HG02610 (cell line): ENCODE measurements around the gene TBC1D22A.

ENCODE experiments used
- ATAC-seq: cut with Tn5 transposase; IDR thresholded peaks from one replicate; pipeline ENCODE4 v1.9.1; 2021; ENCODE audit warnings: mild to moderate bottlenecking, moderate library complexity; ENCODE audit not compliant: unreplicated experiment

Gene TBC1D22A

DNA sequence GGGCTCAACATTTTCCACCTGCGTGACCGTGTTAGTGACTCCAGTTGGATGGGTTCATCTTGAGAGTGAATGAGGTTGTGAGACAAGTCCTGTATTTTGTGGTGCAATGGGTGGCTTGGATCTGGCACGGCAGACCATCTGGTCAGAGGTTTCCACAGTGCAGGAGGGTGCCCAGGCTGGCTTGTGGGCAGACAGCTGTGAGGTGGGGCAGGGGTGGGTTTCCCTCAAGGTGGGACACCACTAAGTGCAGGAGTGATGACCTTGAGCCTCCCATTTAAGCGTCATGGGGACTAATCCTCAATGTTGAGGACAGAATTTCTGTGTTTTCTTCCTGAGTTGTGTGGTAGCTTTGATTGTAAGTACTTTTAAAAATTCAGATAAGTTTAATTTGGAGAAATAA, 220.6 kb downstream of the TBC1D22A start:
- no peak for ATAC-seq

DNA sequence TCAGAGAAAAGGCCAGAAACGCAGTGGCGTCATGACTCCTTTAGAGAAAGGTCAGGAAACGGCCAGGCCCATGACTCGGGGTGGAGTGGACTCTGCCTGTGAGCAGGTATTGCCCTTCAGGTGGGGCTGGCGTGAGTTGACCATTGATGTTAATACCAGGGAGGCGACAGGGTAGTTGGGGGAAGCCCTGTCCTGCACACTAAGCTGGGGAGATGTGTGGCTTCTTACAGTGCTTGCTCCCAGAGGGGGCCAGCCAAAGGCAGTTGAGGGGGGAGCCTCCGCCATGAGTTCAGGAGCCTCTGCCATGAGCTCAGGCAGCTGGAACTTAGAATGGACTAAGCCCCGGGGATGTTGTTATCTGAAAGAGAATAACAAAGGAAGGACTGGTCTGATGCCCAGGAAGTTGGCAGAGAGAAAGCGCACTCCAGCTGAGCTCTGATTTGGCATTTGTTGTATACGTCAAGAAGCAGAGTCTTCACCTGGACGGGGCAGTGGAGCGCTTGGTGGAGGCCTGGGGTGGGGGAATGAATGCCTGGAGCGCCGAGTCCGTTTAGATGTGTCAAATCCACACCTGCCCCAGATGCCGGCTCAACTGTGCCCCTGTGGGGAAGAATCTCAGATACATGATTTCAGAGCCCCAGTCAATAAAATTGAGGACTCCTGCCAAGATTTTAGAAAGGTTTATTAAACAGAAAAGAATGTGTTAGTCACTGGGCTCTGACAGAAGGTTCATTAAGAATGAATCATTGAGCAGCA, 222.5 kb downstream of the TBC1D22A start:
- ATAC-seq = no peak

DNA sequence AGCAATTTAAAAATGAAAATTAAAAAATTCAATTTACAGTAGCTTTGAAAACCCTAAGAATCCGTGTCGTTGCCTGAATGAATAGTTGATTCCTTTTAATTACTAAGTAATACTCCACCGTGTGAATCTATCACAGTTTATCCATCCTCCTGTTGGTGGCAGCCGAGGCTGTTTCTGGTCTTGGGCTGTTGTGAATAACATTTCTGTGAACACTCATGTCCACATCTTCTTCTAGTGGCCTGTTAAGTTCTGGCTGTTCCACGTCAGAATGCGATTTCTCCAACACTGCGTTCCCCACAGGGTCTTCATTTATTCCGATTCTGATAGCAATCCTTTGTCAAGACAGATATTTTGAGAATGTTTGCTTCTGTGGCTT, 223.0 kb downstream of the TBC1D22A start:
- ATAC-seq = no peak

DNA sequence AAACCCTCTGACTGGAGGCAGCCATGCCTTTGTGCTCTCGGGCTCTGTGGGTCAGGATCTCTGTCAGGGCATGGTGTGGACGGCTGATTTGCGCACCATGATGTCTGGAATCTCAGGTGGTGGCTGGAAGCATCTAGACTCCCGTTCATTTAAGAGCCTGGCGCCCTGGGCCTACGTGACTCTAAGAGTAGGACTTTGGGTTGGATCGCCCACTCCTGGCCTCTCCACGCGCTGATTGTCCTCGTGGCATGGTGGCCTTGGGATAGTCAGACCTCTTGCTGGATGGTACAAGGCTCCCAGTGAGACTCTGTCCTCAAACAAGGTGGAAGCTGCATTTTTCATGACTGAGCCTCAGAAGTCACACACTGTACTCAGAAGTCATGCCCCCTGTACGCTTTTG, 224.3 kb downstream of the TBC1D22A start:
- ATAC-seq = no peak

DNA sequence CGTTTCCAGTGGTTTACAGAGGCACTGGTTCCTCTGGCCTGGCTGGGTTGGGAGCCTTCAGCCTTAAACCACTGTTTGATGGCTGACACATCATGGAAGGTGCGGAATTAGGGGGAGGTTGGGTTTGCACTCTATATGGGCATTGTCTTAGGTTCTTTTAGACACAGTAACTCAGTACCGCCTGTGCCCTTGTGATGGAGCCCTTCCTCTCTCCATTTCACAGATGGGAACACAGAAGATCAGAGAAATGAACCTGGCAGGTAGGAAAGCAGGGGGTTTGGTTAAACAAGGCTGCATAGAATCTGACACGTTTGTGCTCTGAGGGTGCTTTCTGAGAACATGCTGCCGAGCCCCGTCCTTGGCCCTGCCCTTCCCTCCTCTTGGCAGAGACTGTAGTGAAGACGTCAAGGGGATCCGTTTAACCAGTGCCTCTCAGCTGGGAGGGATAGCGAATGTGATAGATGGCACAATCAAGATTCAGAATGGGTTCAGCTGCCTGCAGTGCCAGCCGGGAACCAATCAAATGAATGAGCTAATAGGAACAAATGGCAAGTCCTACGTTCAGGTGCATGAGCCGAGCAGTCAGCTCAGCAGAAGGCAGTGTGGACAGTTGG, 228.6 kb downstream of the TBC1D22A start:
- ATAC-seq = no peak

DNA sequence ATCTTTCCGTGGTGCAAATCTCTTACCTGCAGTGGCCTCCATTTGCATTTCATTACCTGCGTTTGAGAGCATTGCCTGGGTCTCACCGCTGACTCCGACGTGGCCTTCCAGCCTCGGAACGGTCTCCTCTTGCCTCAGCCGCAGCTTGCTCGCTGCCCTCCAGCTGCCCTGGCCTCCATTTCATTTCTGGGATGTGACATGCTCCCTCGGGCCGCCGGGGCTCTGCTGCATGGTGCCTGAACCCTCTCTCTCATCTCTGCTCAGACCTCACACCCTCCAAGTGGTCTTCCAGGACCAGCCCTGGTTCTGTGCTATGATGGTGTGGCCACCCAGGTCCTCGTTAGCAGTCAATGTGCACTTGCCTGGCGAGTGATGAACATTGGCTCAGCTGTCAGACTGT, 229.2 kb downstream of the TBC1D22A start:
- ATAC-seq = no peak

DNA sequence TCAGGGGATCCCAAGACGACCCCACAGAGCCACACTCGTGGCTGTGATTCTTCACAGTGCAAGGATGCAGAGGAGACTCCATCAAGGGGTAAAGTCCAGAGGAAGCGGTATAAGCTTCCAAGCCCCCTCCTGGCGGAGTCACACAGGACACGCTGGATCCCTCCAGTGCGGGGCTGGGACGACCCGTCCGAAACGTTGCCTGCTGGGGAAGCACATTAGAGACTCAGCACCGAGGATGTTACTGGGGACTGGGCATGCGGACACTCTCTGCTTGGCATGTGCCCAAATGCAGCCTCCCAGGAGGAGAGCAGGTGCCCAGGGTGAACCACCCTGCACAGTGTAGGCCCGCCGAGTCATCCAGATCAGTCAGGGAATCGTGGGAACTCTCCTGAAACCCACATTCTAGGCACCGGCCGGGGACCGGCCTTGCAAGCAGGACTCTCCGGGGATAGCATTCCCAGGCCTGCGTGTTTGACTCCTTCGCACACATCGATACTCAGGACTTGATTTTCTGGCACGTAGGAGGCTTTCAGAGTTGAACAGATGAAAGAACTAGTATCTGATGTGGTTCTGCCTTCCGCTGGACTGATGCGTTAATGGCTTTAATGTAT, 229.8 kb downstream of the TBC1D22A start:
- ATAC-seq = no peak

DNA sequence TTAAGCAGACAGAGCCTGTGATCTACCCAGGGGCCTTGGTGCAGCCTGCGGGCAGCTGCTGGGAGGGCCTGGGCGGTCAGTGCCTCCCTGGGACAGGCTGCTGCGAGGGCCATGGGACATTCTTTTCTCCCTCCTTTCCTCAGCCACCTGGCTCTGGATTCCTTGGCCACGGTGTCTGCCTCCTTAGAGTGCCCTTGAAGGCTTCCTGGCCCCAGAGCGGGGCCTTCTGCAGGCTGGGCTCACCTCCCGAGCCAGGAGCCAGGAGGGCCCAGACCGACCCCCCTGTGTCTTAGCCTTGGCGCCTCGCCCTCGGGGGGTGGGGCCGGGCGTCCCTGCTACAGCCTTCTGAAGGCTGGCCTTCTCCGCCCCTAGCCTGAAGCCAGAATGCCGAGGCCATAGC, 231.2 kb downstream of the TBC1D22A start:
- ATAC-seq = no peak

DNA sequence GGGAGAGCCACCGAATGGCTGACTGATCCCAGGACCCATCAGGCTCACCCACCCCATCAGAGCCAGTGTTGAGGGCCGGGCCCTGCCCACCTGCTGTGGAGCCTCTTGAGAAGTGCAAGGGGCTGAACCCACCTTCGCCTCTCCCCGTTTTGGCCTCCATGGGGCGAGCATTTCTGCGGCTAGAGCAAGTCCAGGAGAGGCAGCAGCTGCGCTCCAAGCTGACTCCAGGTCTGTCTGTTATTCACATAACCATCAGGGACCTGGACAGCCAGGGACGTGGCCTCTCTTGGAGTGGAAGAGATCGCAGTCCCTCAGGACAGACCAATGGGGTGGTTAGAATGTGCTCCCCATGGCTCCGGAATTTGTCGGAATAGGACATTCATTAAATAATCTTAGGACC, 231.8 kb downstream of the TBC1D22A start:
- no peak for ATAC-seq

DNA sequence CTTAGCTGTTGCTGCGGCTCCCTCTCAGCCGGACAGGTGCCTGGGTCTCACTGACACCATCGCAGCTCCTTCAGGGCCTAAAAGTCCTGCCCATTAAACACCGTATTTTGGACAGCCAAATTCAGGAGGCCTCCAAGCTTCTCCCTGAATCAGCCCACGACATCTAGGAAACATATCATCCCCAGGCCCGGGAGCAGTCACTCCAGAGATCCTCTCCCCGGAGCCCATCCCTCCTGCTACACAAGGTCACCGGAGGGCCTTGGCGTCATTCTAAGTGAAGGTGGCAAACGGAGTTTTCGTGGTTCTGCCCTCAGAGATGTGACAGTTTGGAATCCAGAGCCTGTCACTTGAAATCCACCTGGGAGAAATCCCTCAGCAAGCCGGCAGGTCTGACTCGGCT, 232.5 kb downstream of the TBC1D22A start:
- no peak for ATAC-seq

DNA sequence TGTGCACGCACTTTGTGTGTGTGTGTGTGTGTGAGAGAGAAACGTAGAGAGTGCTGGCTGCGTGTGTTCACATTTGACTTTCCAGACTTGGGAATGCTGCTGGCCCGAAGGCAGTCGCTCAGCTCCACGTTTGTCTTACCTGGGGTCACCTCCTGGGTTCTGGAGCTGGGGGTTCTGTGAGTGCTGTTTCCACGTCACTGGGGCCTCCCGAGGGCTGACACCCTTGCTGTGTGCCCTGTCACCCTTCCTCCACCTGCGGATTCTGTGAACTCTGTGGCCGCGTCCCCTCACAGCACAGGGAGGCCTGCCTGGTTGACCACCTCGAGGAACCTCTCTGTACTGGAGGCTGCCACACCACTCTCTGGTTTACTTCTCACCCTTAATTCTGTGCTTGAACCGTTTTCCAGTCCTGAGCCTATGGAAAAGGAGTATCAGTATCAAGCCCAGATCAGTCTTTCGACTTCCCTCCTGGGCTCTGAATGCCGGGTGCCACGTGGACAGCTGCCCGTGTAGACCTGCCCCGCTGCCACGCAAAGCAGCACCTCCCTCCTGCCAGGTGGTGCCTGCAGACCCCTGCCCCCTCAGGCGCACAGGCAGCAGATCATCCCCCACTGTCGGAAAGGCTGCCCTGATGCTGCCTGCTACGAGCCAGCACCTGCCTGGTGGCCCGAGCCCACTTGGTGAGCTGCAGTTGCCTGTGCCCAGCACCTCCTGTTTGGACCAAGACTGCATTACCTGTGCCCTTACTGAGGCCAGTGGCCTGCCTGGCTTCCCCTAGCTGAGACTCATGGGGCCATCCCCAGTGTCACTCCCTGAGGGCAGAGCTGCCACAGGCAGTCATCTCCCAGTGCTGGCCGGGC, 233.3 kb downstream of the TBC1D22A start:
- ATAC-seq = no peak

DNA sequence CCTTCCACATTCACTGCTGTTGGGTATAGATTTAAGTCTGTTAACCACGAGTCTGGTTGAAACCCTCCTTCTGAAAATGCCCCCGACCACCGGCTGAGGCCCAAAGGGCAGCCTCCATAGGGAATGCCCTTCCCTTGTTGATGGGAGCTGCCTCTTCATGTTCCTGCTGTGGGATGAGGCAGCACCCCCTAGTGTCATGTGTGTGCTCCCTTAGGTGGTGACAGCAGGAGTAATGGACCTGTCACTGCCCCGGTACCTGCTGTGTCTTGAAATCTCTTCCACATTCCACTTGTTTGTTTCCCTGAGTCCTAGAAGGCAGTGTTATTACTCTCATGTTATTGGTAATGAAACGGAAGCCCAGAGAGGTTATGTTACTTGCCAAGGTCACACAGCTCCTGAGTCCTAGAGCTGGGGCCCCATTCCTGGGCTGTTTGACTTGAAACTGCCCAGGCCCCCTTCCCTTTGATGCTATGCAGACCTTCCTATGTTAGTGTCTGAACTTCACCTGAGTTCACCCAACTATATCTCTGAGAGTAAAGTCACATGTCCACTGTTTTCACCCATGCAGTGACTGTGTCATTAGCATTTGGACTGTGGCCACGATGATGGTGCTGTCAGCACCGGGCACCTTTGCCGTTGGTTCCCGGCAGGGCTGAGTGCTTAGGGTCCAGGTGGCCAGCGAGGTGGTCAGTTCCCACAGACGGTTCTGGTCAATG, 234.3 kb downstream of the TBC1D22A start:
- no peak for ATAC-seq

DNA sequence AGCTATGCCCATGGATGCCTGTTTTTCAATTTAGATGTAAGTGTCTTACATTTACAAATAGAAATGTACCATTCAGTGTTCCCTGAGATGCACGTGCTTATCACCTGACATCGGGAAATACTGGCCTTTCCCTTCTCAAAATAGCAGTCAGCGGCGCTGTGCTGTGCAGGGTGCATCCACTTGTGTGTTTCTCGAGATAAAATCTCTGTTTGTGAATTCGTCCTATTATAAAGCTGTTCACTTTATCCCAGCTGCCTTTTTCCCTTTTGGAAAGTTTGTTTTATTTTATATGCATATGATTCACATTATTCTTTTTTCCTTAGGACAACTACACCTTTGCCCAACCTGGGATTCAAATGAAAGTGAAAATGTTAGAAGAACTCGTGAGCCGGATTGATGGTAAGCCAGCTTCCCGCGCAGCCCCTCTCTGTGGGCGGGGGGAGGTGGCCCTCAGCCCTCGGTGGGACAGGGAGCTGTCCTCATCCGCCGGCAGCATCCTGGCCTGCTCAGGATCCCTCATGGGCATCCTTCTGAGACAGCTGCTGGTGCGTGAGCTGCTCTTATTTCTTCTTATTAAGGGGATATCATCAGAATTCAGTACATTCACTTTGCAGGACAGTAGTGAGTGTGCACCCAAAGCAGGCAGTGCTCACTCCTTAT, 235.0 kb downstream of the TBC1D22A start:
- no peak for ATAC-seq

DNA sequence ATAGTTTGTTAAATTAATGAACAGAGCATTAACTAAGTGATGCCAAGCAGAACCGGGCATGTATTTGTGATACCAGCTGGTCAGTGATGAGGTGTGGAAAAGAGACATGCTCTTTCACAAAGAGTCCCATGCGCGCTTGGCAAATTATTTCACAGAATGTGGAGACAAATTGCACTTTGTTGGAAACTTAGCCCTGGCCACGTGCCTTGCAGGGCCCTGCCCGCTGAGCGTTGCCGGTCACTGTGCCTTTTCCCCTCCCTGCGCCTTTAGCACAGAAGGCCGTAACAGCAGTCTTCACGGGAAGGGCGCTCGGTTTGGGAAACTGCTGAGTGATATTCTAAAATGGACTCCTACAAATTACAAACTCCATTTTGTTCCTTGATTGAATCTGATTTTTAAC, 235.9 kb downstream of the TBC1D22A start:
- ATAC-seq = no peak

DNA sequence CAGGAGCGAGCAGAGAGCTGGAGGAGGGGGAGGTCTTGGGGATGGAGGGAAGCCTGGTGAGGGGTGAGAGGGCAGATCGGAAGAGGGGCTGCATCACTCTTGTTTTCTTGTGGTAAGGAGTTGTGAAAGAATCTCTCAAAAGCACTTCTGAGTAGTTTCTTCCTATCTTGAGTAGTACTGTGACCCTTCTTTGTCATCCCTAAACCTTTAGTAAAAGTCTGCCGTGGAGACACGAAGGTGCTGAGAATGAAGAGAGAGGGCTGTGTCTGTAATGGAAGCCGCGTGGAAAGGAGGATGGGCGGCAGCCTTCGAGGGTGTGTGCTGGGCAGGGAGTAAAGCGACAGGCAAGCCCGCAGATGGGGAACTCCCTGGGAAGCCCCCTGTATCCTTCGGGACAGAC, 237.8 kb downstream of the TBC1D22A start:
- no peak for ATAC-seq

DNA sequence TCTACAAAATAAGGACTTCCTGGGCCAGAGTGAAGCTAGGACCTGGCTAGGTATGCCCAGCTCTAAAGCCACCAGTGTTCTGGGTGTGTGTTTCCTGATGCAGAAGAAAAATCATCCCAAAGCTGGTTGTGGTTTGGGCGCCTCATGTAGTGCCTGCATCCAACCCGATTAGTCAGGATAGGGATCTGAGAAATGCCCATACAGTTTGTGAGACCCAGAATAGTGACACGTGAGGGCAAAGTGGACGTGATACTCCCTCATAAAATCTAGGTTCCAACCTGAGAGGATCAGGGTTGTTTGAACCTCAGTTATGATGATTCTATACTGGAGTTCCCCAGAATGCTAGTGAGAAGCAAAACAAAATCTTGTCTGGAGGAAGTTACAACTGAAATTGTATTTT, 238.4 kb downstream of the TBC1D22A start:
- ATAC-seq = no peak

DNA sequence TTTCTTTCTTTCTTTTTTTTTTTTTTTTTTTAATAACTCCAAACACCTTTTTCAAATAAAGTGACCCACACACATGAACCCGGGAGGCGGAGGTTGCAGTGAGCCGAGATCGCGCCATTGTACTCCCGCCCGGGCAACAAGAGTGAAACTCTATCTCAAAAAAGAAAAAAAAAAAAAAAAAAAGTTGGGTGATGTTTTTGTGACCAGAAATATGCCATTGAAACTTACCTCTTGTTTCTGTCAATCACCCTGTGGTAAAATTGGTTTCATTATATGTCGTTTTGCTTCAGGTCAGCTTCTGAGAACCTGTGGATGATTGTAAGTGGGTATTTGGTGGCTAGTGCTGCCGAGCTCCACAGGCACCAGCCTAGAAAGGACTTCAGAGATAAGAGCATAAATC, 238.8 kb downstream of the TBC1D22A start:
- no peak for ATAC-seq

DNA sequence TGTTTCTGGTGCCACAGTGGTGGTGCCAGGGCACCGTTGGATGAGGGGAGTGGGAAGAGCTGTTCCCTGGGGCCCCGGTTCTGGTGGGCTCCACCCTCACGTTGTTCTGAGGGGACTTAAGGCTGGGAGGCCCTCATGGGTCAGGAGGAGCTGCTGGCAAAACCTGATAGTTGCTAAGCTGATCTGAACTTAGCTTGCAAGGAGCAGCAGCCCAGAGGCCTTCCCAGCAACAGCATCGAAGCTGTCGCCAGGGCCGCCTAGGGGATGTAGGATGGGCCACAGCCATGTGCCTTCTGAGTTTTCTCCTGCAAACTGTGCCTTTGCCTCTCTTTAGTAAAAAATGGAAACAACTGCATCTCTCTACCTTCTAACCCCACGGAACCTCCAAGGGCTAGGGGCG, 240.2 kb downstream of the TBC1D22A start:
- no peak for ATAC-seq

DNA sequence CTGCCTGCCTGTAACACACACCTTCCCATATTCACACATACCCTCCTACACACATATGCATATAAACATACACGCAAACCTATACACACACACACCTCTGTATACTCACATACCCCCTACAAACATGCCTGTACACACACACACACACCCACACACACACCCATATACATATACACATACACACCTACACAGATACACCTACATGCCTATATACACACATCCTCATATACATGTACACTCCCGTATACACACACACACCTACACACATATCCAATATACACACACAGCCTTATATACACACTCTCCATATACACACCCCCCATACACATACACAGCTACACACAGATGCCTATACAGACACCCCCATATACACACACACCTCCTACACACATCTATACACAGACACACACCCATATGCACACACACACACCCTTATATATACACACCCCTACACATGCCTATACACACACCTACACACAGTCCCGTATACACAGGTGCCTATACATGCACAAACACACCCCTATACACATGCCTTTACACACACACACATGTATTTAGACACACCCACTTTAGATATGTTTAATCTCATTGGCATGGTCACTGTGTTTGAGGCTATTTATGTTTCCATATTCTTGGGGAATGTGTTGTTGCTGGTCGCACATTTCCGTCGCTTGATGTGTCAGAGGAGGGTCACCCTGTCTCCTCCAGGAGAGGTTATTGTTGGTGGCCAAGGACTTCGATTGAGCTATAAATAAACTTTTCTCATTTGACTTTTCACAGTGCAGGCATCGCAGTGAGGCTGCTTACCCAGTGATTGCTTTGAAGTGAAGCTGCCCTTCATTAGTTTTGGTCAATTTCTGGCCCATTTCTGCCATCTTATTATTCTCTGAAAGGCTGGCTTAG, 243.3 kb downstream of the TBC1D22A start:
- ATAC-seq = no peak
